H4 (cell line): Measurements from ENCODE around the gene TEX13B. TPM values are rescaled to one million over a fixed set of nuclear protein-coding genes. Genes with fewer than 3 reads are reported as not detected.

Source experiments
- DNase-seq: peaks from one replicate; pipeline ENCODE4 v3.0.0-alpha.2; 2015; ENCODE audit warnings: low spot score
- total RNA-seq: library from RNA; depleted of rRNA; stranded (reverse); fragments of >200 nt; shearing (Covaris generic); gene quantifications from 2 replicates; pipeline ENCODE4 v1.2.3, GENCODE V29; 2014; rRNA removed

Gene TEX13B
- total RNA-seq, 1 experiment from 2014 or later = not detected

- no peak for DNase-seq
Measured at GRCh38 chrX:107936434-107936730, 45.8 kb downstream of the TEX13B start.

DNA sequence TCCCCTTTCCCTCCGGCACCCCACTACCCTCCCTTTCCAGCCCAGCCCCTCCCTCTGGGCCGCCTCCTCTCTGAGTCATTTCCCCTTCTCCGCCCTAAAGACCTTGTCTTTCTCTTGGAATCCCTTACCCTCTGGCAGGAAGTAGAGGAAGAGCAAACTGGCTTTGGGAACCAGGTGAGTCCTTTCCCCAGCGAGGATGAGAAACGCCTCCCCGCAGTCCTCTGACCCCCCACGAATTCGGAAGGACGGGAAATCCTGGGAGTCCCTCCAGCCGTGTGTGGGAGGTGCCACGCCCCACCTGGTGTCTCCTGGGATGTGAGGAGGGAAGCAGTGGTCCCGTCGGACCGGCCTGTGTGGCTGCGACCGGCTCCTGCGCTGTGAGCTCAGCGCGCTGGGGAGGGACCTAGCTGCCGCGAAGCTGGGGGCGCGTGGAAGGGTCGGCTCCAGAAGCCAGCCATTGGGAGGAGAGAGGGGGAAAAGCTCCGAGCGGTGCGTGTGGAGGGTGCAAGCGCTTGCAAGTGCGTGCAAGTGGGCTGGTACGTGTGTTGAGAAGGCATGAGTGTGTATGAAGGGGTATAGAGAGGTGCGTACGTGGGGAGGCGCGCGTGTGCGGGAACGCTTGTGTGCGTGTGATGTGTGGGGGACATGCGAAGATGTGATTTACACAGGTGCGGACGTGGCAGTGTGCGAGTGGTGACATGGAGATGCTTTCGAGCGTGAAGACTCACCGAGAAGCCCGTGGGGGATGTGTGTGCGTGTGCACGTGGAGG lies 46.3 kb downstream of the TEX13B start:
- DNase-seq = no peak

DNA sequence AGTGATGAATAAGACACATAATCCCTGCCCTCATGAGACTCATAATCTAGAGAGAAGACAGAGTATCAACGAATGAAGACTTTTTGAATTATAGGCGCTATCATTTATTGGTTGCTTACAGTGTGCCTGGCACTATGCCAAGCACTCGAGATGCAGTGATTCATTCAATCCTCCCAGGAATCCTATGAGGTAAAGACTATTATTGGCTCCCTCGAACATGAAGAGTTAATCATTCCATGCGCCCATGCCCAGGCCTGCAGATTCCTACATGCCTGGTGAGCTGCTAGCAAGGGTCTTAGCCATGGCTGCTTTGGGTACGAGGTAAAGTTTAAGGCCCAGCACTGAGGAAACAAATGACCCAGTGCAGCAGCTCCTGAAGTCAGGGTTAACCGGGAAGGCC lies 47.0 kb downstream of the TEX13B start:
- no peak for DNase-seq

GRCh38 chrX:107934262-107934661 lies 47.9 kb downstream of the TEX13B start:
- DNase-seq = no peak

Other genes starting within 250 kb of the TEX13B start
- gene TSC22D3, start 206.6 kb downstream of the TEX13B start, total RNA-seq = 20.5 and 22.0 TPM in 2 replicates
- gene NCBP2L, start 204.6 kb downstream of the TEX13B start, total RNA-seq = not detected in 2 replicates
- gene MID2, start 156.5 kb downstream of the TEX13B start, total RNA-seq = 13.4 and 14.2 TPM in 2 replicates
- 0.02 TPM in 1 of 2 replicates, not detected in the other for gene VSIG1, start 62.7 kb upstream of the TEX13B start, total RNA-seq
- gene PSMD10, start 109.2 kb upstream of the TEX13B start, total RNA-seq = 190 and 201 TPM in 2 replicates
- 15.3 and 18.3 TPM in 2 replicates for gene ATG4A, start 109.4 kb upstream of the TEX13B start, total RNA-seq